ENCODE results near the gene MEGF8. TPM values are rescaled to one million over a fixed set of nuclear protein-coding genes. Genes with fewer than 3 reads are reported as not detected.

The MEGF8 gene
- total and polyA plus RNA-seq, 9 of the 15 experiments (the other 6 are each of a cell fraction or from before 2014, with no cell fraction given) = 0.28 to 13.1 (median 3.0) TPM

DNA sequence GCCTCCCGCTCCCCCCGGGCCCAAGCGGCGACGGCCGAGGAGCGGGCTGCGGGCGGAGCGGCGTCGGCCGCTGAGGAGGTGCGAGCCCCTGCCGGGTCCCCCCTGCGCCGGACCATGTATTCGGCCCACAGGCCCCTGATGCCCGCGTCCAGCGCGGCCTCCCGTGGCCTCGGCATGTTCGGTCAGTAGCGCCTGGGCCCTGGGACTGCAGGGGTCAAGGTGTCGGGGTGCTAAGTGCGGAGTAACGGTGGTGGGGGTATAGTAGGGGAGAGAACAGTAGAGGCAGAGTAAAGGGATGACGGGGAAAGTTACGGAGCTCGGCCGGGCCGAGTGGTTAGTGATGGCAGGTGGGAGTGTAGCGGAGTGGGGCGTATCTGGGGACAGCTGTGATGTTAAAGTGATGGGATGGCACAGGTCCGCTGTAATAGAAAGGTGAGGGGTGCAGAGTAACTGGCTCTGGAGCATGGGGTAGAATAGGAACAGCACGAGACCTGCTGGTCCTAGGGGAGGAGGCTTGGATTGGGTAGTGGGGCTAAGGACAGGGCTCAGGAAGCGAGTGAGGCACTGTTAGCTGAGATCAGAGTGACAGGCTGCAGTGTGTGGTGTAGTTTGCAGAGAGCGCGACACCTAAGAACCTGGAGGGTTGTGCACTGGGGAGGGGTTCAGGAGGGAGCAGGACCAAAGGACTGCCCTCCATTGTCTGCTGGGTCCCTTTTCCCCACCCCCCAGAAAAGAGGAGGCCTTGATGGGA lies 40.7 kb upstream of the MEGF8 start (continued):
- peak; percentile 49 for TF ChIP-seq SAP30 (IDR thresholded peaks at IDR 0.05; ENCODE audit: borderline replicate concordance, insufficient read depth, low read depth, low read length, poor library complexity, severe bottlenecking)
- no peak for TF ChIP-seq POLR3G (IDR thresholded peaks at IDR 0.05; ENCODE audit: extremely low read depth, insufficient read length, insufficient replicate concordance)
- TF ChIP-seq, protein P1, sequence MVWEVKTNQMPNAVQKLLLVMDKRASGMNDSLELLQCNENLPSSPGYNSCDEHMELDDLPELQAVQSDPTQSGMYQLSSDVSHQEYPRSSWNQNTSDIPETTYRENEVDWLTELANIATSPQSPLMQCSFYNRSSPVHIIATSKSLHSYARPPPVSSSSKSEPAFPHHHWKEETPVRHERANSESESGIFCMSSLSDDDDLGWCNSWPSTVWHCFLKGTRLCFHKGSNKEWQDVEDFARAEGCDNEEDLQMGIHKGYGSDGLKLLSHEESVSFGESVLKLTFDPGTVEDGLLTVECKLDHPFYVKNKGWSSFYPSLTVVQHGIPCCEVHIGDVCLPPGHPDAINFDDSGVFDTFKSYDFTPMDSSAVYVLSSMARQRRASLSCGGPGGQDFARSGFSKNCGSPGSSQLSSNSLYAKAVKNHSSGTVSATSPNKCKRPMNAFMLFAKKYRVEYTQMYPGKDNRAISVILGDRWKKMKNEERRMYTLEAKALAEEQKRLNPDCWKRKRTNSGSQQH (CRISPR knock-in tag; IDR thresholded peaks at IDR 0.05) = 0 out of 2 replicates have a peak, but pooled peaks have one; percentile 28
- TF ChIP-seq MIER1 (IDR thresholded peaks at IDR 0.05; ENCODE audit: low read depth) = 0 out of 2 replicates have a peak, but pooled peaks have one; percentile 32
- TF ChIP-seq BHLHE40 (IDR thresholded peaks at IDR 0.05; ENCODE audit: low read length) = peak; percentile 23; the same call in 1 of the 2 replicates
- TF ChIP-seq ELF4 (CRISPR knock-in tag; IDR thresholded peaks at IDR 0.05) = peak; percentile 21; the same call in 1 of the 2 replicates
- TF ChIP-seq, protein P2, sequence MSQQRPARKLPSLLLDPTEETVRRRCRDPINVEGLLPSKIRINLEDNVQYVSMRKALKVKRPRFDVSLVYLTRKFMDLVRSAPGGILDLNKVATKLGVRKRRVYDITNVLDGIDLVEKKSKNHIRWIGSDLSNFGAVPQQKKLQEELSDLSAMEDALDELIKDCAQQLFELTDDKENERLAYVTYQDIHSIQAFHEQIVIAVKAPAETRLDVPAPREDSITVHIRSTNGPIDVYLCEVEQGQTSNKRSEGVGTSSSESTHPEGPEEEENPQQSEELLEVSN (IDR thresholded peaks at IDR 0.05; ENCODE audit: borderline replicate concordance in 1 of 2, extremely low read depth in 1 of 2, insufficient read depth in 1 of 2, insufficient read length in 1 of 2, low read depth in 1 of 2, low read length in 1 of 2, poor library complexity in 1 of 2, severe bottlenecking in 1 of 2) = peak in 1 of 2 experiments; percentile 6
- no peak for TF ChIP-seq ATF1 (CRISPR knock-in tag; IDR thresholded peaks at IDR 0.05)
- peak; percentile 24; the same call in 1 of the 2 replicates for TF ChIP-seq ATF1 (tag; IDR thresholded peaks at IDR 0.05)
- TF ChIP-seq CTBP1 (IDR thresholded peaks at IDR 0.05; ENCODE audit: borderline replicate concordance) = no peak
- TF ChIP-seq, protein P3, sequence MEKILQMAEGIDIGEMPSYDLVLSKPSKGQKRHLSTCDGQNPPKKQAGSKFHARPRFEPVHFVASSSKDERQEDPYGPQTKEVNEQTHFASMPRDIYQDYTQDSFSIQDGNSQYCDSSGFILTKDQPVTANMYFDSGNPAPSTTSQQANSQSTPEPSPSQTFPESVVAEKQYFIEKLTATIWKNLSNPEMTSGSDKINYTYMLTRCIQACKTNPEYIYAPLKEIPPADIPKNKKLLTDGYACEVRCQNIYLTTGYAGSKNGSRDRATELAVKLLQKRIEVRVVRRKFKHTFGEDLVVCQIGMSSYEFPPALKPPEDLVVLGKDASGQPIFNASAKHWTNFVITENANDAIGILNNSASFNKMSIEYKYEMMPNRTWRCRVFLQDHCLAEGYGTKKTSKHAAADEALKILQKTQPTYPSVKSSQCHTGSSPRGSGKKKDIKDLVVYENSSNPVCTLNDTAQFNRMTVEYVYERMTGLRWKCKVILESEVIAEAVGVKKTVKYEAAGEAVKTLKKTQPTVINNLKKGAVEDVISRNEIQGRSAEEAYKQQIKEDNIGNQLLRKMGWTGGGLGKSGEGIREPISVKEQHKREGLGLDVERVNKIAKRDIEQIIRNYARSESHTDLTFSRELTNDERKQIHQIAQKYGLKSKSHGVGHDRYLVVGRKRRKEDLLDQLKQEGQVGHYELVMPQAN (IDR thresholded peaks at IDR 0.05; ENCODE audit: borderline replicate concordance) = 0 out of 2 replicates have a peak, but pooled peaks have one; percentile 67
- no peak for TF ChIP-seq POLR2G (IDR thresholded peaks at IDR 0.05; ENCODE audit: low read depth, low read length)
- TF ChIP-seq NRF1 (conservative IDR thresholded peaks at IDR 0.05 in 1 of 2, IDR thresholded peaks at IDR 0.05 in 1 of 2) = 0 out of 4 replicates have a peak, but pooled peaks of 1 of the 2 experiments have one; percentile 8

All from K562 (cell line).